C4-2B (cell line): ENCODE data around the gene SDHA.
"Not testable (repeated sequence)": the region's sequence is repeated elsewhere in the genome, so short reads cannot be mapped to it uniquely, and the experiment has no call there.

Experiments used
- CTCF ChIP-seq: fragments of 450-650 bp; conservative IDR thresholded peaks from 2 replicates; pipeline ENCODE4 v1.5.1; 2017; ENCODE audit warnings: mild to moderate bottlenecking
- ZFX ChIP-seq: fragments of 450-650 bp; IDR thresholded peaks from 2 replicates; pipeline ENCODE4 v1.6.1; 2017

- TF ChIP-seq ZFX, CTCF: not testable (repeated sequence)
Observed at GRCh38 chr5:266311-267026, 48.3 kb downstream of the SDHA start.
